ENCODE data around the gene SDF2. TPM values are rescaled to one million over a fixed set of nuclear protein-coding genes. Genes with fewer than 3 reads are reported as not detected.

Gene SDF2
- total RNA-seq, 1 donor from 2014 or later, result 54.3 TPM

DNA sequence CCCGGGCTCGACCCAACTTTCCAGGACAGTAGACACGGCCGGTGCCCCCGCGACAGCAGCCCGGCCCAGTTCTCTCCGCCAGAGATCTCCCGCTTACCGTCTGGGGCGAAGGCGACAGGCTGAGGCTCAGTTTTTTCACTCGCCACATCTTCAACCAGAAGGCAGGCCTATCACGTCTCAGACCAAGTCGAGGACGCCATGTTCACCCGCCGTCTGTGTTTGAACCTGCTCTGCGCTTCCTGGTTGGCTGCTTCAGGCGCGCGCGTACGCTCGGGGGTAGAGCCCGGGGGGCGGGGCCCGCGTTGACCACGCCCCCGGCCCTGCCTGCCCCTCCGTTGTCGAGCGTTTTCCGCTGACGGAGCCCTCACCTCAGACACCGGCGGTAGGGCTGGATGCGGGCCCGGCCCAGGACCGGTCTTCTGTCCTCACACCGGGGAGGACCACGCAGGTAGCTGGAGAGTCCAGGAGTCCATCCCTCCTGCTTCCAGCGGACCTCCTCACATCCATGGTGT, 62.9 kb downstream of the SDF2 start, which contains the start of gene SPAG5:
SPAG5 (minus strand) TSS at position 227 of the 512 bp plus-strand sequence; CDS start at position 148, 79 bp downstream.
- Mint-ChIP-seq H3K27ac (ENCODE audit: unreplicated experiment) (peak within 1 kb of the TSS; percentile 90), H3K4me3 (ENCODE audit: unreplicated experiment) (peak within 1 kb of the TSS; percentile 94), H3K4me1 (ENCODE audit: low read depth, unreplicated experiment) (peaks cover 9% of the 10 kb centered on the region), H3K36me3 (ENCODE audit: unreplicated experiment) (no peaks in the 10 kb centered on the region), H3K9me3 (ENCODE audit: unreplicated experiment) (peaks cover 3% of the 10 kb centered on the region), H3K27me3 (ENCODE audit: unreplicated experiment) (peaks cover 2% of the 10 kb centered on the region)
- DNase-seq, result peak; percentile 95
- TF ChIP-seq, protein P1, sequence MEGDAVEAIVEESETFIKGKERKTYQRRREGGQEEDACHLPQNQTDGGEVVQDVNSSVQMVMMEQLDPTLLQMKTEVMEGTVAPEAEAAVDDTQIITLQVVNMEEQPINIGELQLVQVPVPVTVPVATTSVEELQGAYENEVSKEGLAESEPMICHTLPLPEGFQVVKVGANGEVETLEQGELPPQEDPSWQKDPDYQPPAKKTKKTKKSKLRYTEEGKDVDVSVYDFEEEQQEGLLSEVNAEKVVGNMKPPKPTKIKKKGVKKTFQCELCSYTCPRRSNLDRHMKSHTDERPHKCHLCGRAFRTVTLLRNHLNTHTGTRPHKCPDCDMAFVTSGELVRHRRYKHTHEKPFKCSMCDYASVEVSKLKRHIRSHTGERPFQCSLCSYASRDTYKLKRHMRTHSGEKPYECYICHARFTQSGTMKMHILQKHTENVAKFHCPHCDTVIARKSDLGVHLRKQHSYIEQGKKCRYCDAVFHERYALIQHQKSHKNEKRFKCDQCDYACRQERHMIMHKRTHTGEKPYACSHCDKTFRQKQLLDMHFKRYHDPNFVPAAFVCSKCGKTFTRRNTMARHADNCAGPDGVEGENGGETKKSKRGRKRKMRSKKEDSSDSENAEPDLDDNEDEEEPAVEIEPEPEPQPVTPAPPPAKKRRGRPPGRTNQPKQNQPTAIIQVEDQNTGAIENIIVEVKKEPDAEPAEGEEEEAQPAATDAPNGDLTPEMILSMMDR (IDR thresholded peaks at IDR 0.05; ENCODE audit: partially characterized antibody, unreplicated experiment), result no peak

DNA sequence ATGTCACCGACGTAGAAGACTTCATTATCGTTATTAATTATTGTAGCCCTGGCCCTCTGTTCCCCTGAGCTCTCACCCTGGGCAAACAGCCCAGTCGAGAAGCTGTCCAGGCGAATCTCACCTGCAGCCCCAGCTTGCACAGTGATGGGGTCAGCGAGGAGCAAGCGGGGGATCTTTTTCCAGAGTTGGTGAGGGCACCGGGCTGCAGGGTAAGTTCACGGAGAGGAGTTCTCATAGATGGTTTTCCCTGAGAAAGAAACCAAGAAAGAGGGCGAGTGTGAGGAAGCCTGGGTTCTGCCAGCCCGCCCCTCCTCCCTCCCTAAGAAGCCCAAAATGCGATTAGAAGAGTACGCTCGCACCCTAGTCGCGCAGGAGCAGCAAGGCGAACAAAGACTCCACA, 63.3 kb downstream of the SDF2 start:
- Mint-ChIP-seq H3K9me3 (ENCODE audit: unreplicated experiment) (peaks cover 3% of the 10 kb centered on the region), H3K36me3 (ENCODE audit: unreplicated experiment) (no peaks in the 10 kb centered on the region), H3K27me3 (ENCODE audit: unreplicated experiment) (no peaks in the 10 kb centered on the region), H3K4me3 (ENCODE audit: unreplicated experiment) (peak overlapping the region; percentile 94), H3K27ac (ENCODE audit: unreplicated experiment) (peak overlapping the region; percentile 85), H3K4me1 (ENCODE audit: low read depth, unreplicated experiment) (peaks cover 9% of the 10 kb centered on the region)
- no peak for DNase-seq
- TF ChIP-seq, protein P1 (IDR thresholded peaks at IDR 0.05; ENCODE audit: partially characterized antibody, unreplicated experiment), result no peak

Other genes with a start within 250 kb of the SDF2 start
- gene SLC13A2, start 188.3 kb downstream of the SDF2 start, total RNA-seq (ENCODE audit: unreplicated experiment), result not detected
- gene FOXN1, start 155.6 kb downstream of the SDF2 start, total RNA-seq (ENCODE audit: unreplicated experiment), result not detected
- gene UNC119, start 109.3 kb downstream of the SDF2 start, total RNA-seq (ENCODE audit: unreplicated experiment), result 57.2 TPM
- 63.1 TPM for gene PIGS, start 90.4 kb downstream of the SDF2 start, total RNA-seq (ENCODE audit: unreplicated experiment)
- 50.9 TPM for gene ALDOC, start 85.0 kb downstream of the SDF2 start, total RNA-seq (ENCODE audit: unreplicated experiment)
- gene SPAG5, start 62.9 kb downstream of the SDF2 start, total RNA-seq (ENCODE audit: unreplicated experiment), result 31.5 TPM
- 44.5 TPM for gene RSKR, start 47.7 kb downstream of the SDF2 start, total RNA-seq (ENCODE audit: unreplicated experiment)
- gene BLTP2, start 16.7 kb downstream of the SDF2 start, total RNA-seq (ENCODE audit: unreplicated experiment), result 181 TPM
- gene SUPT6H, start 299 bp upstream of the SDF2 start, total RNA-seq (ENCODE audit: unreplicated experiment), result 108 TPM
- gene PROCA1, start 50.0 kb upstream of the SDF2 start, total RNA-seq (ENCODE audit: unreplicated experiment), result 36.5 TPM
- gene RAB34, start 56.0 kb upstream of the SDF2 start, total RNA-seq (ENCODE audit: unreplicated experiment), result 54.3 TPM
- gene RPL23A, start 58.1 kb upstream of the SDF2 start, total RNA-seq (ENCODE audit: unreplicated experiment), result 627 TPM
- gene TLCD1, start 64.3 kb upstream of the SDF2 start, total RNA-seq (ENCODE audit: unreplicated experiment), result 8.2 TPM
- 5.9 TPM for gene NEK8, start 66.9 kb upstream of the SDF2 start, total RNA-seq (ENCODE audit: unreplicated experiment)
- gene TRAF4, start 82.1 kb upstream of the SDF2 start, total RNA-seq (ENCODE audit: unreplicated experiment), result 373 TPM
- 44.0 TPM for gene FAM222B, start 180.9 kb upstream of the SDF2 start, total RNA-seq (ENCODE audit: unreplicated experiment)
- gene ERAL1, start 193.1 kb upstream of the SDF2 start, total RNA-seq (ENCODE audit: unreplicated experiment), result 53.3 TPM
- 143 TPM for gene FLOT2, start 235.8 kb upstream of the SDF2 start, total RNA-seq (ENCODE audit: unreplicated experiment)
- gene DHRS13, start 241.2 kb upstream of the SDF2 start, total RNA-seq (ENCODE audit: unreplicated experiment), result 17.0 TPM